RWPE1 (cell line): Measurements from ENCODE around the gene TMEM45A.
"Not testable (repeated sequence)": the region's sequence is repeated elsewhere in the genome, so short reads cannot be mapped to it uniquely, and the experiment has no call there.

Experiments
- CTCF ChIA-PET: fragments of 350-600 bp; sonication (Branson Sonifier 250); formaldehyde crosslinking; extraction: SDS; loops from one replicate; lab custom pipeline; 2021; lab: Yijun Ruan, JAX
- POLR2A ChIA-PET: fragments of 400-600 bp; formaldehyde crosslinking; extraction: SDS; loops from one replicate; lab custom pipeline; 2020; ENCODE audit warnings: antibody characterized with exemption; ENCODE audit not compliant: low non-redundant PET; lab: Yijun Ruan, JAX
- DNase-seq: peaks from one replicate; pipeline ENCODE4 v3.0.0; 2012; ENCODE audit warnings: low spot score
- H3K27ac ChIP-seq: fragments of 450-650 bp; 2 replicates; pipeline ENCODE4 v1.5.1; 2017
- TF ChIP-seq, protein P1 (sequence below): fragments of 450-650 bp; conservative IDR thresholded peaks from 2 replicates; pipeline ENCODE4 v1.5.1; 2017; ENCODE audit warnings: low read depth, mild to moderate bottlenecking

The TMEM45A gene, protein sequence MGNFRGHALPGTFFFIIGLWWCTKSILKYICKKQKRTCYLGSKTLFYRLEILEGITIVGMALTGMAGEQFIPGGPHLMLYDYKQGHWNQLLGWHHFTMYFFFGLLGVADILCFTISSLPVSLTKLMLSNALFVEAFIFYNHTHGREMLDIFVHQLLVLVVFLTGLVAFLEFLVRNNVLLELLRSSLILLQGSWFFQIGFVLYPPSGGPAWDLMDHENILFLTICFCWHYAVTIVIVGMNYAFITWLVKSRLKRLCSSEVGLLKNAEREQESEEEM

DNA sequence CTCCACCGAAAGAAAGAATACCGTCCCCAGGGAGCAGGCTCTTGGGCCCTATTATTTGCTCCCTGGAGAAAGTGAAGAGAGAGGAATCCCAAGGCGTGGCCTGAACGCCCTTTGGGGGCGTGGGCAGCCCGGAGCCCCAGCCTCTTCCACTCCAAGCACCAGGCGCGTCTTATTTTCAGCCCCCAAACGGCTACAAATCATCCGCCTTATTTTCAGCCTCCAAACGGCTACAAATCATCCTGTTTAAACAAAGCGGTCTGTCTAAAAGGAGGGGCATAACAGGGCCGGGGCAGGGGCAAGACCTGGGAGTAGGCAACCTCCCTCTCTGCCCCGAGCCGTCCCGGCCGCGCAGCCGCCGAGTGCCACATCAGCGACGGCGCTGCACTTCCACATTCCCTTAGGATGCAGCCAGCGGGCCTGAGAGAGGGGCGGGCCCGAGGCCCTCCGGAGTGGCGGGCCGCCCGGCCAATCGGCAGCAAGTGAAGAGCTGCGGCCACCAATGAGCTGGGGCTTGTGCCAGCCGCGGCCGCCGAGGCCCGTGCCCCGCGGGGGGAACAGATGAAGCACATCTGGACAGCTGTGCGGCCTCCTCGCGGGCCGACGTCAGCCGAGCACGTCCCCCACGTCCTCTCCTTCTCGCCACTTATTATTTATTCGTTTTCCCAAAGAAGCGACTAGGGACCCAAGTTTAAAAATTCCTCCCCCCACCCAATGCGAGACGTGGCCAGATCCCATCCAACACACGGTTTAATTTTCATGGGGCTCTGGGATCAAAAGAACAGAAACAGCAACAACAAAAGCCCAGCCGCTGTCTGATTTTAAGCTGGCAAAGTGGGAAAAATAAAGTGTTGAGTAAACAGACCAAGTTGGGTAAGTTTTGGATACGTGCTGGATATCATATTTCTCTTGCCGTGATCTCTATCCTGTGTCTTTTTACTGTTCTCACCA is at the start of gene TMEM45A:
TSS of gene TMEM45A (plus strand) at position 561 of the 948 bp plus-strand sequence. CDS start 62,593 bp downstream, outside the sequence.
- CTCF ChIA-PET = no interaction called here
- H3K27ac ChIP-seq = peak within 1 kb of the TSS; percentile 83
- TF ChIP-seq, protein P1, sequence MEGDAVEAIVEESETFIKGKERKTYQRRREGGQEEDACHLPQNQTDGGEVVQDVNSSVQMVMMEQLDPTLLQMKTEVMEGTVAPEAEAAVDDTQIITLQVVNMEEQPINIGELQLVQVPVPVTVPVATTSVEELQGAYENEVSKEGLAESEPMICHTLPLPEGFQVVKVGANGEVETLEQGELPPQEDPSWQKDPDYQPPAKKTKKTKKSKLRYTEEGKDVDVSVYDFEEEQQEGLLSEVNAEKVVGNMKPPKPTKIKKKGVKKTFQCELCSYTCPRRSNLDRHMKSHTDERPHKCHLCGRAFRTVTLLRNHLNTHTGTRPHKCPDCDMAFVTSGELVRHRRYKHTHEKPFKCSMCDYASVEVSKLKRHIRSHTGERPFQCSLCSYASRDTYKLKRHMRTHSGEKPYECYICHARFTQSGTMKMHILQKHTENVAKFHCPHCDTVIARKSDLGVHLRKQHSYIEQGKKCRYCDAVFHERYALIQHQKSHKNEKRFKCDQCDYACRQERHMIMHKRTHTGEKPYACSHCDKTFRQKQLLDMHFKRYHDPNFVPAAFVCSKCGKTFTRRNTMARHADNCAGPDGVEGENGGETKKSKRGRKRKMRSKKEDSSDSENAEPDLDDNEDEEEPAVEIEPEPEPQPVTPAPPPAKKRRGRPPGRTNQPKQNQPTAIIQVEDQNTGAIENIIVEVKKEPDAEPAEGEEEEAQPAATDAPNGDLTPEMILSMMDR = no peak

DNA sequence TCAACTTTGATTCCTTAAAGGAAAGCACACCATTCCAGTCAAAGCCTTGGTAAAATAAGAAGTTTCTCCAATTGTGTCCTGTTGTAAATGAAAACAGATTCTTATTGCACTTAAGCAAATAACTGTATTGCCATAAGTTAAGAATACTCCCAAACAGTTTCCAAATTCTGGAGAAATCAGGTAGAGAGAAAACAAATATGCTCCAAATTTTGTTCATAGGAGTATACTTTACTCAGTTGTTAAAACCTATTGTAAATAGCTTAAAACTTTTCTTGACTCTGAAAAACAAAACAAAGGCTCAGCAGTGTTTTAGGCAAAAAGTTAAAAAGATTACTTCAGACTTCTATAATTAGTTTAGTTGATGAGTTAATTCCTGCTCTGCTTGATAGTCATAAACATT is 48.7 kb upstream of the TMEM45A start:
- H3K27ac ChIP-seq = no peak overlapping the region
- ChIA-PET CTCF (no interaction called here), POLR2A (no interaction called here)
- DNase-seq = no peak
- TF ChIP-seq, protein P1 = no peak

More for the DNA sequence above, at the start of gene TMEM45A:
- peak; percentile 98 for DNase-seq
- POLR2A ChIA-PET = interaction anchor here (0.9 kb wide), 1 partner anchor 49 kb away, joined by 3 read pairs; no protein-coding TSS in a partner anchor

DNA sequence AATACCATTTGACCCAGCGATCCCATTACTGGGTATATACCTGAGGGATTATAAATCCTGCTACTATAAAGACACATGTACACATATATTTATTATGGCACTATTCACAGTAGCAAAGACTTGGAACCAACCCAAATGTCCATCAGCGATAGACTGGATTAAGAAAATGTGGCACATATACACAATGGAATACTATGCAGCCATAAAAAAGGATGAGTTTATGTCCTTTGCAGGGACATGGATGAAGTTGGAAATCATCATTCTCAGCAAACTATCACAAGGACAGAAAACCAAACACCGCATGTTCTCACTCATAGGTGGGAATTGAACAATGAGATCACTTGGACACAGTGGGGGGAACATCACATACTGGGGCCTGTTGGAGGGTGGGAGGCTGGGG is 45.4 kb upstream of the TMEM45A start:
- H3K27ac ChIP-seq, DNase-seq, CTCF ChIA-PET, POLR2A ChIA-PET: not testable (repeated sequence)

DNA sequence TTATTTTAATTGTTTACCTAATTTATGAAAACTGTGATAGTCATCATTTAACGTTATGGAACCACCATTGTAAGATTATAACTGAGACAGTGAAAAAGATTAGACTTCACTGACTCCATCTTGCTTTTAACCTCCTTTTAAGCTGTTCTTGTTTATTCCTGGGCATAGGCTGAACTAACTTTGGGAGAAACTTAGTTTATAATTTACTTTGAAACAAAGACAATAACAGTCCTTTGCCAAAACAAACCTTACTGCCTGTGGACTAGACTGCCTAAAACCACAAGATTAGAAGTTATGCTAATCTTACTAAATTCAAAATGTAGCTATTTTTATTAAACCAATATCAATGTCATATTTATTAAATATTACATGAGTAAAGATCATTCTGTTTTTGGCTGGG is 44.3 kb upstream of the TMEM45A start:
- POLR2A ChIA-PET = no interaction called here
- H3K27ac ChIP-seq = no peak overlapping the region
- no peak for DNase-seq
- TF ChIP-seq, protein P1 = no peak
- CTCF ChIA-PET = no interaction called here

DNA sequence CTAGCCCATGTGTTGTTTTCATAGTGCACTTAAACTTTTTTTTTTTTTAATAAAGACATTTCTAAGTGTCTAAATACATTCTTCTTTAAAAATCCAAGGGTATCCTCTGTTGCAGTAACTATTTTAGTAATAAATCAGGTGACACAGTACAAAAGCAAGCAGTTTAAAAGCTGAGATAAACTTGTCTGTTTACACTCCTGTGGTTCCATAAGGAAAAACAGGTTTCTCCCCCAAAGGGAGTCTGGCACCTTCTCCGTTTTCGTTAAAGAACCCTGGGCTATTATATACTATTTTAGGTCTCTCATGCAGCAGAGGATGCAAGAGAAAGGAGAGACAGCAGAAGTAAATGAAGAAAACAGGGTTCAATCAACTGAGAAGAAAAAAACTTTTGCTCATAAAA is 43.2 kb upstream of the TMEM45A start:
- POLR2A ChIA-PET = no interaction called here
- CTCF ChIA-PET = no interaction called here
- TF ChIP-seq, protein P1 = no peak
- H3K27ac ChIP-seq = no peak overlapping the region
- no peak for DNase-seq

DNA sequence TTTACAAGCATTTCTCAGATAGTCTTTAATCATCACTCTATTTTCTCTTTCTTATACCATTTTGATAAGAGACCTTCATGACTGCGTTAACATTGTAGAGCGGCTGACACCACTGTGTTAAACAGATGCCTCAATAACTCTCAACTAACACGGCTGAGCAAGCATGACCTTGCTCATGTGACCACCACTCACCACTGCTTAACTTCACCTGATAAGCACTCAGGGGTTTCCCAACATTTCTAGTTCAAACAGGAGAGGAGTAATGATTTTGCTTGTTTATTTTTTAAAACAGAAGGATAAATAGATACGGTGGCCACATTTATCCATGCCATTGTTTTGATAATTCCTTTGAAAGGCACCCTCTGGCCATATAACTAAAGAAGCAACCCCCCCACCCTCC is 37.7 kb upstream of the TMEM45A start:
- POLR2A ChIA-PET = no interaction called here
- TF ChIP-seq, protein P1 = no peak
- DNase-seq = no peak
- H3K27ac ChIP-seq = no peak overlapping the region
- CTCF ChIA-PET = no interaction called here
